GM21723 (cell line): ENCODE measurements around the gene HACE1.
A peak's percentile ranks its signal among the peaks of the same experiment; 100 is the strongest.
"Not testable (repeated sequence)": the region's sequence is repeated elsewhere in the genome, so short reads cannot be mapped to it uniquely, and the experiment has no call there.

ENCODE experiments used
- ATAC-seq: cut with Tn5 transposase; IDR thresholded peaks from one replicate; pipeline ENCODE4 v1.9.1; 2021; ENCODE audit warnings: mild to moderate bottlenecking, moderate library complexity; ENCODE audit not compliant: unreplicated experiment

HACE1 gene

GRCh38 chr6:104859225-104860146 is at the start of gene HACE1:
TSS of gene HACE1 (minus strand) at chr6:104859919. CDS start at chr6:104859642, 277 bp downstream.
- ATAC-seq: peak; percentile 99

- ATAC-seq: no peak
These were observed 49.3 kb upstream of the HACE1 start for GRCh38 chr6:104908888-104909525.

- no peak for ATAC-seq
These were observed 48.5 kb upstream of the HACE1 start for GRCh38 chr6:104908031-104908887.

- ATAC-seq: not testable (repeated sequence)
These were observed 39.2 kb upstream of the HACE1 start for GRCh38 chr6:104898893-104899292.

- ATAC-seq: no peak
These were observed 37.2 kb upstream of the HACE1 start for GRCh38 chr6:104896914-104897313.

GRCh38 chr6:104888066-104888465 is 28.3 kb upstream of the HACE1 start:
- ATAC-seq: no peak

GRCh38 chr6:104887350-104887749 is 27.6 kb upstream of the HACE1 start:
- no peak for ATAC-seq

GRCh38 chr6:104885518-104886043 is 25.9 kb upstream of the HACE1 start:
- ATAC-seq: no peak

- no peak for ATAC-seq
These were observed 25.3 kb upstream of the HACE1 start for GRCh38 chr6:104884867-104885517.

- no peak for ATAC-seq
These were observed 22.4 kb upstream of the HACE1 start for GRCh38 chr6:104881964-104882668.

- no peak for ATAC-seq
These were observed 2.7 kb upstream of the HACE1 start for GRCh38 chr6:104862456-104862855.

- ATAC-seq: no peak
These were observed 502 bp upstream of the HACE1 start for GRCh38 chr6:104860221-104860620.

- no peak for ATAC-seq
These were observed 1.1 kb downstream of the HACE1 start for GRCh38 chr6:104858642-104859041.

GRCh38 chr6:104855507-104855906 is 4.2 kb downstream of the HACE1 start:
- ATAC-seq: no peak

GRCh38 chr6:104847721-104848120 is 12.0 kb downstream of the HACE1 start:
- not testable (repeated sequence) for ATAC-seq

- no peak for ATAC-seq
These were observed 16.5 kb downstream of the HACE1 start for GRCh38 chr6:104843229-104843628.

GRCh38 chr6:104837158-104837557 is 22.6 kb downstream of the HACE1 start:
- ATAC-seq: no peak

GRCh38 chr6:104836479-104837020 is 23.2 kb downstream of the HACE1 start:
- ATAC-seq: not testable (repeated sequence)

GRCh38 chr6:104835782-104836181 is 23.9 kb downstream of the HACE1 start:
- no peak for ATAC-seq
